Uterus (tissue), 4 donors: ENCODE data around the gene CWC27. TPM values are rescaled to one million over a fixed set of nuclear protein-coding genes. Genes with fewer than 3 reads are reported as not detected.
"Not testable (repeated sequence)": the region's sequence is repeated elsewhere in the genome, so short reads cannot be mapped to it uniquely, and the experiment has no call there.

Experiments
- DNase-seq, 2 donors: peaks; one replicate each; pipeline ENCODE4 v3.0.0-alpha.2; 2019 to 2020
- H3K27ac ChIP-seq, 2 donors: fragments of 200-600 bp; sonication (generic); 1 replicate in 1 of 2; 2 replicates in 1 of 2; pipeline ENCODE4 v1.5.1; 2016 to 2018
- H3K27me3 ChIP-seq, 2 donors: fragments of 200-600 bp; sonication (generic); one replicate each; pipeline ENCODE4 v1.5.1; 2018 to 2019; ENCODE audit warnings: control low read depth in 1 of 2
- H3K36me3 ChIP-seq, 2 donors: fragments of 200-600 bp; sonication (generic); one replicate each; pipeline ENCODE4 v1.5.1; 2019; ENCODE audit warnings: control low read depth in 1 of 2
- H3K4me1 ChIP-seq, 2 donors: fragments of 200-600 bp; sonication (generic); one replicate each; pipeline ENCODE4 v1.5.1; 2018 to 2019; ENCODE audit warnings: control low read depth in 1 of 2
- H3K4me3 ChIP-seq, 2 donors: fragments of 200-600 bp; sonication (generic); 1 replicate in 1 of 2; 2 replicates in 1 of 2; pipeline ENCODE4 v1.5.1; 2018 to 2019; ENCODE audit warnings: mild to moderate bottlenecking in 1 of 2
- H3K9me3 ChIP-seq, 2 donors: fragments of 200-600 bp; sonication (generic); one replicate each; pipeline ENCODE4 v1.5.1; 2019; ENCODE audit warnings: control low read depth in 1 of 2
- CTCF ChIP-seq, 4 experiments: fragments of 200-600 bp in 2 of 4; fragments of 450-650 bp in 2 of 4; sonication (generic) in 2 of 4; IDR thresholded peaks; one replicate each; pipeline ENCODE4 v1.5.1; 2016 to 2019; ENCODE audit warnings: antibody characterized with exemption in 4 of 4, mild to moderate bottlenecking in 2 of 4, moderate library complexity in 1 of 4
- POLR2A ChIP-seq, 2 donors: fragments of 450-650 bp; IDR thresholded peaks; one replicate each; pipeline ENCODE4 v1.6.1; 2016; ENCODE audit warnings: antibody characterized with exemption in 2 of 2, mild to moderate bottlenecking in 1 of 2, moderate library complexity in 1 of 2
- intact Hi-C: fragments of 100-400 bp; cut with DNase I; formaldehyde crosslinking; loops from one replicate; pipeline ENCODE4 v1.15.1; 2023; ENCODE audit warnings: low total_unique reads
- total RNA-seq, 4 donors: library from RNA; depleted of rRNA in 3 of 4; stranded (reverse); fragments of >200 nt in 3 of 4; gene quantifications; one replicate each; pipeline versions ENCODE4 v1.1.0 to v1.2.4, GENCODE V29; 2014 to 2023
- donor health status: DM: yes; HTN: yes; CAD: no.

The CWC27 gene
- total RNA-seq, 4 donors from 2014 or later, result 7.6 to 28.2 (median 24.2) TPM

GRCh38 chr5:64811050-64811640 is 42.4 kb downstream of the CWC27 start:
- intact Hi-C loops, result no loop called here
- Histone ChIP-seq H3K27me3 (no peaks in the 10 kb centered on the region), H3K36me3 (no peaks in the 10 kb centered on the region), H3K4me3 (no peak overlapping the region), H3K9me3 (no peaks in the 10 kb centered on the region), H3K27ac (no peak overlapping the region), H3K4me1 (no peaks in the 10 kb centered on the region)
- peak; percentile 54 to 63 (median 58) for TF ChIP-seq CTCF (IDR thresholded peaks at IDR 0.05)
- no peak for TF ChIP-seq POLR2A (IDR thresholded peaks at IDR 0.05)
- no peak for DNase-seq

GRCh38 chr5:64814073-64814472 is 45.3 kb downstream of the CWC27 start:
- intact Hi-C loops, result no loop called here

GRCh38 chr5:64818245-64818644 is 49.5 kb downstream of the CWC27 start:
- no peaks in the 10 kb centered on the region for H3K9me3 ChIP-seq
- DNase-seq, result no peak
- H3K4me3 ChIP-seq, result no peak overlapping the region
- H3K27me3 ChIP-seq, result no peaks in the 10 kb centered on the region
- H3K27ac ChIP-seq, result no peak overlapping the region
- TF ChIP-seq CTCF (IDR thresholded peaks at IDR 0.05), result no peak
- TF ChIP-seq POLR2A (IDR thresholded peaks at IDR 0.05), result no peak
- intact Hi-C loops, result no loop called here
- H3K4me1 ChIP-seq, result no peaks in the 10 kb centered on the region
- H3K36me3 ChIP-seq, result no peaks in the 10 kb centered on the region

More at GRCh38 chr5:64814073-64814472, 45.3 kb downstream of the CWC27 start:
- no peak for DNase-seq
- H3K36me3 ChIP-seq, result no peaks in the 10 kb centered on the region
- no peak overlapping the region for H3K27ac ChIP-seq
- H3K27me3 ChIP-seq, result no peaks in the 10 kb centered on the region
- TF ChIP-seq POLR2A (IDR thresholded peaks at IDR 0.05) (no peak), CTCF (IDR thresholded peaks at IDR 0.05) (no peak)
- H3K9me3 ChIP-seq, result no peaks in the 10 kb centered on the region
- no peaks in the 10 kb centered on the region for H3K4me1 ChIP-seq
- no peak overlapping the region for H3K4me3 ChIP-seq

- intact Hi-C loops, H3K4me1 ChIP-seq, H3K27me3 ChIP-seq, H3K27ac ChIP-seq, H3K36me3 ChIP-seq, H3K9me3 ChIP-seq, DNase-seq, H3K4me3 ChIP-seq: not testable (repeated sequence)
These were observed 50.6 kb downstream of the CWC27 start for GRCh38 chr5:64819345-64819744.

- Histone ChIP-seq H3K9me3 (no peaks in the 10 kb centered on the region), H3K4me1 (no peaks in the 10 kb centered on the region), H3K27me3 (no peaks in the 10 kb centered on the region), H3K27ac (peak overlapping the region in 1 of 2 donors; percentile 19), H3K36me3 (no peaks in the 10 kb centered on the region), H3K4me3 (no peak overlapping the region)
- no peak for TF ChIP-seq CTCF (IDR thresholded peaks at IDR 0.05)
- TF ChIP-seq POLR2A (IDR thresholded peaks at IDR 0.05), result no peak
- DNase-seq, result no peak
- intact Hi-C loops, result no loop called here
These were observed 53.6 kb downstream of the CWC27 start for GRCh38 chr5:64822320-64822719.

- no peak overlapping the region for H3K27ac ChIP-seq
- no peaks in the 10 kb centered on the region for H3K36me3 ChIP-seq
- no peak for DNase-seq
- no peaks in the 10 kb centered on the region for H3K27me3 ChIP-seq
- no peaks in the 10 kb centered on the region for H3K4me1 ChIP-seq
- H3K9me3 ChIP-seq, result no peaks in the 10 kb centered on the region
- H3K4me3 ChIP-seq, result no peak overlapping the region
- intact Hi-C loops, result no loop called here
- TF ChIP-seq POLR2A (IDR thresholded peaks at IDR 0.05) (no peak), CTCF (IDR thresholded peaks at IDR 0.05) (no peak)
These were observed 57.8 kb downstream of the CWC27 start for GRCh38 chr5:64826541-64826940.
